Measurements from ENCODE around the gene TPST1. TPM values are rescaled to one million over a fixed set of nuclear protein-coding genes. Genes with fewer than 3 reads are reported as not detected.

TPST1 gene
- total RNA-seq, 4 donors from 2014 or later = 5.4 to 58.6 (median 12.5) TPM

- Histone ChIP-seq H3K4me3 (no peak overlapping the region), H3K9me3 (no peaks in the 10 kb centered on the region), H3K36me3 (no peaks in the 10 kb centered on the region), H3K27ac (no peak overlapping the region), H3K4me1 (no peaks in the 10 kb centered on the region), H3K27me3 (no peaks in the 10 kb centered on the region)
- TF ChIP-seq CTCF (IDR thresholded peaks at IDR 0.05) (no peak), POLR2A (IDR thresholded peaks at IDR 0.05) (no peak)
- no peak for DNase-seq
Observed at GRCh38 chr7:66246554-66247171, 41.5 kb downstream of the TPST1 start.

- no peaks in the 10 kb centered on the region for H3K9me3 ChIP-seq
- DNase-seq = no peak
- H3K4me1 ChIP-seq = no peaks in the 10 kb centered on the region
- H3K4me3 ChIP-seq = no peak overlapping the region
- no peaks in the 10 kb centered on the region for H3K27me3 ChIP-seq
- no peaks in the 10 kb centered on the region for H3K36me3 ChIP-seq
- no peak overlapping the region for H3K27ac ChIP-seq
- TF ChIP-seq POLR2A (IDR thresholded peaks at IDR 0.05) (no peak), CTCF (IDR thresholded peaks at IDR 0.05) (no peak)
Observed at GRCh38 chr7:66247380-66248078, 42.4 kb downstream of the TPST1 start.

- no peaks in the 10 kb centered on the region for H3K9me3 ChIP-seq
- H3K27me3 ChIP-seq = no peaks in the 10 kb centered on the region
- H3K4me3 ChIP-seq = no peak overlapping the region
- DNase-seq = no peak
- no peak for TF ChIP-seq POLR2A (IDR thresholded peaks at IDR 0.05)
- no peak for TF ChIP-seq CTCF (IDR thresholded peaks at IDR 0.05)
- H3K36me3 ChIP-seq = no peaks in the 10 kb centered on the region
- no peaks in the 10 kb centered on the region for H3K4me1 ChIP-seq
- no peak overlapping the region for H3K27ac ChIP-seq
Observed at GRCh38 chr7:66250711-66251110, 45.6 kb downstream of the TPST1 start.

GRCh38 chr7:66255534-66256100 lies 50.5 kb downstream of the TPST1 start:
- H3K9me3 ChIP-seq = no peaks in the 10 kb centered on the region
- no peak overlapping the region for H3K4me3 ChIP-seq
- H3K27ac ChIP-seq = no peak overlapping the region
- no peaks in the 10 kb centered on the region for H3K27me3 ChIP-seq
- H3K4me1 ChIP-seq = no peaks in the 10 kb centered on the region
- no peaks in the 10 kb centered on the region for H3K36me3 ChIP-seq
- DNase-seq = no peak
- no peak for TF ChIP-seq CTCF (IDR thresholded peaks at IDR 0.05)
- TF ChIP-seq POLR2A (IDR thresholded peaks at IDR 0.05) = no peak

GRCh38 chr7:66256281-66256680 lies 51.1 kb downstream of the TPST1 start:
- no peaks in the 10 kb centered on the region for H3K27me3 ChIP-seq
- no peak overlapping the region for H3K4me3 ChIP-seq
- no peaks in the 10 kb centered on the region for H3K9me3 ChIP-seq
- H3K4me1 ChIP-seq = no peaks in the 10 kb centered on the region
- no peak overlapping the region for H3K27ac ChIP-seq
- TF ChIP-seq POLR2A (IDR thresholded peaks at IDR 0.05) (no peak), CTCF (IDR thresholded peaks at IDR 0.05) (no peak)
- no peaks in the 10 kb centered on the region for H3K36me3 ChIP-seq
- DNase-seq = no peak

Data from Peyer's patch (tissue), 4 donors.